ENCODE data around the gene ZNF32. TPM values are rescaled to one million over a fixed set of nuclear protein-coding genes. Genes with fewer than 3 reads are reported as not detected.

The ZNF32 gene
- total RNA-seq, 1 donor from 2014 or later, result 19.2 TPM

GRCh38 chr10:43678654-43679053 lies 30.0 kb upstream of the ZNF32 start:
- Histone ChIP-seq H3K9me3 (ENCODE audit: insufficient read depth, low read depth, low read length) (peaks cover 4% of the 10 kb centered on the region), H3K27ac (ENCODE audit: low read depth, low read length) (no peak overlapping the region), H3K36me3 (ENCODE audit: insufficient read depth, low read length) (no peaks in the 10 kb centered on the region), H3K4me1 (ENCODE audit: insufficient read depth, low read length) (no peaks in the 10 kb centered on the region), H3K4me3 (ENCODE audit: insufficient read depth, low read depth, low read length) (no peak overlapping the region), H3K4me2 (ENCODE audit: low read length) (no peak overlapping the region), H3K79me2 (ENCODE audit: insufficient read depth, low read length) (no peaks in the 10 kb centered on the region), H3K9ac (ENCODE audit: low read length) (no peak overlapping the region), H3K27me3 (ENCODE audit: insufficient read depth, low read length) (no peaks in the 10 kb centered on the region), H2AFZ (ENCODE audit: low read depth, low read length) (no peak overlapping the region), H4K20me1 (ENCODE audit: insufficient read depth, low read length) (no peaks in the 10 kb centered on the region)
- peaks cover 5% of the 10 kb centered on the region for H3K27me3 Mint-ChIP-seq (ENCODE audit: low read depth, unreplicated experiment)
- peaks cover 7% of the 10 kb centered on the region for H3K9me3 Mint-ChIP-seq (ENCODE audit: unreplicated experiment)
- DNase-seq (ENCODE audit: low read depth) (no peak), FAIRE-seq (no peak)
- H3K4me1 Mint-ChIP-seq (ENCODE audit: low read depth, unreplicated experiment), result peaks cover 9% of the 10 kb centered on the region
- H3K4me3 Mint-ChIP-seq (ENCODE audit: unreplicated experiment), result no peak overlapping the region
- H3K27ac Mint-ChIP-seq (ENCODE audit: unreplicated experiment), result no peak overlapping the region
- H3K36me3 Mint-ChIP-seq (ENCODE audit: low read depth, unreplicated experiment), result no peaks in the 10 kb centered on the region
- TF ChIP-seq, protein P1, sequence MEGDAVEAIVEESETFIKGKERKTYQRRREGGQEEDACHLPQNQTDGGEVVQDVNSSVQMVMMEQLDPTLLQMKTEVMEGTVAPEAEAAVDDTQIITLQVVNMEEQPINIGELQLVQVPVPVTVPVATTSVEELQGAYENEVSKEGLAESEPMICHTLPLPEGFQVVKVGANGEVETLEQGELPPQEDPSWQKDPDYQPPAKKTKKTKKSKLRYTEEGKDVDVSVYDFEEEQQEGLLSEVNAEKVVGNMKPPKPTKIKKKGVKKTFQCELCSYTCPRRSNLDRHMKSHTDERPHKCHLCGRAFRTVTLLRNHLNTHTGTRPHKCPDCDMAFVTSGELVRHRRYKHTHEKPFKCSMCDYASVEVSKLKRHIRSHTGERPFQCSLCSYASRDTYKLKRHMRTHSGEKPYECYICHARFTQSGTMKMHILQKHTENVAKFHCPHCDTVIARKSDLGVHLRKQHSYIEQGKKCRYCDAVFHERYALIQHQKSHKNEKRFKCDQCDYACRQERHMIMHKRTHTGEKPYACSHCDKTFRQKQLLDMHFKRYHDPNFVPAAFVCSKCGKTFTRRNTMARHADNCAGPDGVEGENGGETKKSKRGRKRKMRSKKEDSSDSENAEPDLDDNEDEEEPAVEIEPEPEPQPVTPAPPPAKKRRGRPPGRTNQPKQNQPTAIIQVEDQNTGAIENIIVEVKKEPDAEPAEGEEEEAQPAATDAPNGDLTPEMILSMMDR (IDR thresholded peaks at IDR 0.05; ENCODE audit: insufficient read depth, low read depth, low read length), result no peak
- TF ChIP-seq EZH2 (IDR thresholded peaks at IDR 0.05; ENCODE audit: insufficient read depth, low read length), result no peak

DNA sequence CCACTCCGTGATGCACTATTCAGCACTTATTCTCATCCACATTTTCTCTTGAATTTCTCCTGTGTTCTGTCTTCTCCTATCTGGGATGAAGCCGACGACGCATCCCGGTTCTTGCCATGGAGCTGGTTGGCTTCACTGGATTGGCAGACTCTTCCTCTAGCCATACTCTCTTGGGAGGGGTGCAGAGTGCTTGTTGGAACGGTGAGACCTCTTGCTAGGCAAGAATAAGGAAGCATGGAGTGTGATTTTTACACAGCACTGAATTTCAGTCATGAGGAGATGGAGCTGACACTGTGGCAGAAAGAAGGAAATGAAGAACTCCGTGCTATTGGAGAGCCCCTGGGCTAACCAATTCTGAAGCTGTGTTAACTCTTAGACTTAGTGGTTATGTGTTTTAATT lies 28.2 kb upstream of the ZNF32 start:
- TF ChIP-seq, protein P1 (IDR thresholded peaks at IDR 0.05; ENCODE audit: insufficient read depth, low read depth, low read length), result no peak
- TF ChIP-seq EZH2 (IDR thresholded peaks at IDR 0.05; ENCODE audit: insufficient read depth, low read length), result no peak
- Histone ChIP-seq H3K27ac (ENCODE audit: low read depth, low read length) (no peak overlapping the region), H3K36me3 (ENCODE audit: insufficient read depth, low read length) (no peaks in the 10 kb centered on the region), H3K9me3 (ENCODE audit: insufficient read depth, low read depth, low read length) (peaks cover 4% of the 10 kb centered on the region), H3K4me1 (ENCODE audit: insufficient read depth, low read length) (no peaks in the 10 kb centered on the region), H3K27me3 (ENCODE audit: insufficient read depth, low read length) (no peaks in the 10 kb centered on the region), H4K20me1 (ENCODE audit: insufficient read depth, low read length) (no peaks in the 10 kb centered on the region), H2AFZ (ENCODE audit: low read depth, low read length) (no peak overlapping the region), H3K4me2 (ENCODE audit: low read length) (no peak overlapping the region), H3K79me2 (ENCODE audit: insufficient read depth, low read length) (no peaks in the 10 kb centered on the region), H3K4me3 (ENCODE audit: insufficient read depth, low read depth, low read length) (no peak overlapping the region), H3K9ac (ENCODE audit: low read length) (no peak overlapping the region)
- H3K27me3 Mint-ChIP-seq (ENCODE audit: low read depth, unreplicated experiment), result peaks cover 9% of the 10 kb centered on the region
- no peaks in the 10 kb centered on the region for H3K4me1 Mint-ChIP-seq (ENCODE audit: low read depth, unreplicated experiment)
- no peak overlapping the region for H3K27ac Mint-ChIP-seq (ENCODE audit: unreplicated experiment)
- peaks cover 7% of the 10 kb centered on the region for H3K9me3 Mint-ChIP-seq (ENCODE audit: unreplicated experiment)
- H3K36me3 Mint-ChIP-seq (ENCODE audit: low read depth, unreplicated experiment), result no peaks in the 10 kb centered on the region
- FAIRE-seq (no peak), DNase-seq (ENCODE audit: low read depth) (no peak)
- H3K4me3 Mint-ChIP-seq (ENCODE audit: unreplicated experiment), result no peak overlapping the region

GRCh38 chr10:43676331-43676730 lies 27.6 kb upstream of the ZNF32 start:
- H3K27me3 Mint-ChIP-seq (ENCODE audit: low read depth, unreplicated experiment), result peaks cover 9% of the 10 kb centered on the region
- H3K4me1 Mint-ChIP-seq (ENCODE audit: low read depth, unreplicated experiment), result no peaks in the 10 kb centered on the region
- Histone ChIP-seq H3K27me3 (ENCODE audit: insufficient read depth, low read length) (no peaks in the 10 kb centered on the region), H3K4me1 (ENCODE audit: insufficient read depth, low read length) (no peaks in the 10 kb centered on the region), H4K20me1 (ENCODE audit: insufficient read depth, low read length) (no peaks in the 10 kb centered on the region), H3K36me3 (ENCODE audit: insufficient read depth, low read length) (no peaks in the 10 kb centered on the region), H3K79me2 (ENCODE audit: insufficient read depth, low read length) (no peaks in the 10 kb centered on the region), H3K4me2 (ENCODE audit: low read length) (no peak overlapping the region), H3K9me3 (ENCODE audit: insufficient read depth, low read depth, low read length) (peaks cover 4% of the 10 kb centered on the region), H3K4me3 (ENCODE audit: insufficient read depth, low read depth, low read length) (no peak overlapping the region), H2AFZ (ENCODE audit: low read depth, low read length) (no peak overlapping the region), H3K9ac (ENCODE audit: low read length) (no peak overlapping the region), H3K27ac (ENCODE audit: low read depth, low read length) (no peak overlapping the region)
- DNase-seq (ENCODE audit: low read depth), result no peak
- H3K4me3 Mint-ChIP-seq (ENCODE audit: unreplicated experiment), result no peak overlapping the region
- FAIRE-seq, result no peak
- H3K27ac Mint-ChIP-seq (ENCODE audit: unreplicated experiment), result no peak overlapping the region
- no peaks in the 10 kb centered on the region for H3K36me3 Mint-ChIP-seq (ENCODE audit: low read depth, unreplicated experiment)
- peaks cover 7% of the 10 kb centered on the region for H3K9me3 Mint-ChIP-seq (ENCODE audit: unreplicated experiment)
- TF ChIP-seq EZH2 (IDR thresholded peaks at IDR 0.05; ENCODE audit: insufficient read depth, low read length), result no peak
- TF ChIP-seq, protein P1 (IDR thresholded peaks at IDR 0.05; ENCODE audit: insufficient read depth, low read depth, low read length), result no peak

Measured in astrocyte (in vitro differentiated cells and primary cell).